GM19463 (cell line): Measurements from ENCODE around the gene WDTC1.
A peak's percentile ranks its signal among the peaks of the same experiment; 100 is the strongest.

Experiments used
- ATAC-seq: cut with Tn5 transposase; IDR thresholded peaks from one replicate; pipeline ENCODE4 v1.9.1; 2021; ENCODE audit warnings: mild to moderate bottlenecking, moderate library complexity; ENCODE audit not compliant: unreplicated experiment

WDTC1 gene

DNA sequence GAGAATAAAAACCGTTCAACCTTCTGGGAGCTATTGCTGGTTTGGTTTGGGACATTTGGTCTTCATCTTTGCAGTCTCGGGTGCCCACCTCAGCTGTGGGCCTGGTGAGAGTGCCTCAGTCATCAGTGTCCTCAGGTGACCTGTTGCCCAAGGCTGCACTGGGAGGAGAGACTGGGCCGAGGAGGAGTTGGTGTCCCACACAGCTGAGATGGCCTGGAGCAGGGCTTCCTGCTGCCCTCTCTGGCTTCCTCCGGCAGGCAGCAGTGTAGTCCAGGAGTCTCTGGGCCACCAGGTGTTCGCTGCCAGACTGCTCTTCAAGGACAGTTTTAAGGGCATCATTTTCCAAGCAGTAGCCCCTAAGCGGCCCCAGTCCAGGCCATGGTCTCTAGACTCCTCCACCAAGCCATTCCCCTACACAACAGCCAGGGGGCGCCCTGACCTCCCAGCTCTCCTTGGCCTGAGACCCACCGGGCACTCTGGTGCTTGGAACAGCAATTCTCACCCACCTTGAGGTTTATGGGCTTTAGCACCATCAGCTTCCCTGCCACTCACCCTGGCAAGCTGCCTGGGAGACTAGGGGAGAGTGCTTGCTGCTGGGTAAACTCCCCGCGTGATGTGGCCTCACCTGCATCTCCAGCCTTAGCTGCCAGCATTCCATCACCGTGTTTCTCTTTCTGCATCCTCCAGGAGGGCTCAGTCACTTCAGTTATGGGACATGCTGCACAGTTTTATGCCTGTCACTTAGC is 98.3 kb downstream of the WDTC1 start:
- ATAC-seq, result no peak

DNA sequence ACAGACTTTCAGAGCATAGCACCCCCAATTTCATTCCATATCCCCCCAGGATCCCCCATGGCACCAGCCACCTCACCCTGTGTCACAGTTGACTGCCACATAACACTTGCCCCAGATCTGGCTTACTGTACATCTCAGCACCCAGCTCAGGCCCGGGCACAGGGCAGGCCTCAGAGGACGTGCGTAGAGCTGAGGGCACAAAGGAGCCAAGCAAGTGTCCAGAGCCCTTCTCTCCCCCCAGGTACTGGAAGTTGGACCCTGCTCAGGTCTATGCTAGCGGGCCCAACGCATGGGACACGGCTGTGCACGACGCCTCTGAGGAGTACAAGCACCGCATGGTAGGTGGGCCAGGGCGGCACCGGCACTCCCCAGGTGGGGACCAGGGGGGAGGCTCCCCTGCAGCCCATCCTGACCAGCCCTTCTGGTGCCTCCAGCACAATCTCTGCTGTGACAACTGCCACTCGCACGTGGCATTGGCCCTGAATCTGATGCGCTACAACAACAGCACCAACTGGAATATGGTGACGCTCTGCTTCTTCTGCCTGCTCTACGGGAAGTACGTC is 99.4 kb downstream of the WDTC1 start:
- ATAC-seq, result no peak

- no peak for ATAC-seq
These were observed 101.3 kb downstream of the WDTC1 start for GRCh38 chr1:27335506-27336422.

GRCh38 chr1:27336756-27337155 is 102.3 kb downstream of the WDTC1 start:
- ATAC-seq, result no peak

GRCh38 chr1:27338751-27339150 is 104.3 kb downstream of the WDTC1 start:
- ATAC-seq, result no peak

DNA sequence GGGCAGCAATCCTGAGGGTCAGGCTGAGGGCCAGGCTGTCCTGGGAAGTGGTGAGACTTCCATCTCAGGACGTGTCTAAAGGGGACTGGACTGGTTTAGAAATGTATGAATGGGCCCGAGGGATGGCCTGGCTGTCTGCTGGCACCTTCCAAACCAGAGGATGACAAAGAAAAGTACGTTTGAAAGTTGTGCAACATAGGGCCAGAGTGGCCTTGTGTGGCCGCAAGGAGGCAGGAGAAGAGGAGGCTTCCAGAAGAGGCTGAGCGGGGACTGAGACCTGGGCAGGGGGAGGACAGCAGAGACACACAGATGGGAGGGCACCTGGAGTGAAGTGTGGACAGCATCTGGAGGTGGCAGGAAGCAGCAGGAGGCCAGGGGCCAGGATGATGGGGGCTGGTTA is 104.8 kb downstream of the WDTC1 start:
- ATAC-seq, result no peak

- ATAC-seq, result peak; percentile 68
These were observed 107.3 kb downstream of the WDTC1 start, which contains the start of gene SYTL1 for GRCh38 chr1:27341525-27342252. Gene SYTL1, plus strand, starts transcription at chr1:27342022. Its CDS starts 3,313 bp downstream, at chr1:27345335.

GRCh38 chr1:27342391-27342777 is 108.0 kb downstream of the WDTC1 start:
- ATAC-seq, result no peak

GRCh38 chr1:27342778-27343638 is 108.6 kb downstream of the WDTC1 start:
- ATAC-seq, result no peak

GRCh38 chr1:27343639-27344025 is 109.2 kb downstream of the WDTC1 start:
- no peak for ATAC-seq

DNA sequence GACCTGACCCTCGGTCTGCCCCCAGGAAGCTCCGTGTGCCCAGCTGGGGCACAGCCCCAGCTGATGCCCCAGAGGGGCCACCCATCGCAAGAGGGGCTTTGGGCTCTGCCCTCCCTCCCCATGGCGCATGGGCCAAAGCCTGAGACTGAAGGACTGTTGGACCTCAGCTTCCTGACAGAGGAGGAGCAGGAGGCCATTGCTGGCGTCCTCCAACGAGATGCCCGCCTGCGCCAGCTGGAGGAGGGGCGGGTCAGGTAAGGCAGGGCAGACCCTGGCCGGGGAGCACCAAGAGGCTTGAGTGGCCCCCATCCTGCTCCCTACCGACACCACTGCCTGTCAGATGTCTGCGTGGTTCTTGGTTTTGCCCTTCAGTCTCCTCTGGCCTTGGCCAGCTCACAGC is 110.8 kb downstream of the WDTC1 start:
- no peak for ATAC-seq

DNA sequence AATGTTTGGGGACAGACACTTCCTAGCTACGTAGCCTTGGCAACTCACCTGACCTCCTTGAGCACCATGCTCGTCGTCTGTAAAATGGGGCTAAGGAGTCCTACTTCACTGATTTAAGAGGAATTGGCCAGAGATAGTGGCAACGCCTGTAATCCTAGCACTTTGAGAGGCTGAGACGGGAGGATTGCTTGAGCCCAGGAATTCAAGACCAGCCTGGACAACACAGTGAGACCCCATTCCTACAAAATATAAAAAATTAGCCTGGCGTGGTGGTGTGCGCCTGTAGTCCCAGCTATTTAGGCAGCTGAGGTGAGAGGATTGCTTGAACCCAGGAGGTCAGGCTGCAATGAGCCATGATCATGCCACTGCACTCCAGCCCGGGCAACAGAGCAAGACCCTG is 111.9 kb downstream of the WDTC1 start:
- ATAC-seq, result no peak

DNA sequence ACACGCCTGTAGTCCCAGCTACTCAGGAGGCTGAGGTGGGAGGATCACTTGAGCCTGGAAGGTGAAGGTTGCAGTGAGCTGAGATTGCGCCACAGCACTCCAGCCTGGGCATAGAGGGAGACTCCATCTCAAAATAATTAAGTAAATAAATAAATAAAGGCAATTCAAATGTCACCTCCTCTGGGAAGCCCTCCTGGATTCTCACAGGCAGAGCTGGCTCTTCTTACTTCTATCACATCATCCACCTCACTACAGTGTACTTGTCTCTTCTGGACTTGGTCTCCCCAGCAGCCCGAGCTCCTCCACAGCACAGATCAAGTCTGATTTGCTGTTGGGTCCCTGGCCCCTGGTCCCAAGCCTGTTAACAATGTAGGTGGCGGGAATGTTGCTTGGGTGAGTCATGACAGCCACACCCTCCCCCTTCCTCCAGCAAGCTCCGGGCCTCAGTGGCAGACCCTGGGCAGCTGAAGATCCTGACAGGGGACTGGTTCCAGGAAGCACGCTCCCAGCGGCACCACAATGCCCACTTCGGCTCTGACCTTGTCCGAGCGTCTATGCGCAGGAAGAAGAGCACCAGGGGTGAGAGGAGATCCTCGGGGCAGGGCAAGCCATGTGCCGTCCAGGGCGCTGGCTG is 112.7 kb downstream of the WDTC1 start:
- ATAC-seq, result no peak

DNA sequence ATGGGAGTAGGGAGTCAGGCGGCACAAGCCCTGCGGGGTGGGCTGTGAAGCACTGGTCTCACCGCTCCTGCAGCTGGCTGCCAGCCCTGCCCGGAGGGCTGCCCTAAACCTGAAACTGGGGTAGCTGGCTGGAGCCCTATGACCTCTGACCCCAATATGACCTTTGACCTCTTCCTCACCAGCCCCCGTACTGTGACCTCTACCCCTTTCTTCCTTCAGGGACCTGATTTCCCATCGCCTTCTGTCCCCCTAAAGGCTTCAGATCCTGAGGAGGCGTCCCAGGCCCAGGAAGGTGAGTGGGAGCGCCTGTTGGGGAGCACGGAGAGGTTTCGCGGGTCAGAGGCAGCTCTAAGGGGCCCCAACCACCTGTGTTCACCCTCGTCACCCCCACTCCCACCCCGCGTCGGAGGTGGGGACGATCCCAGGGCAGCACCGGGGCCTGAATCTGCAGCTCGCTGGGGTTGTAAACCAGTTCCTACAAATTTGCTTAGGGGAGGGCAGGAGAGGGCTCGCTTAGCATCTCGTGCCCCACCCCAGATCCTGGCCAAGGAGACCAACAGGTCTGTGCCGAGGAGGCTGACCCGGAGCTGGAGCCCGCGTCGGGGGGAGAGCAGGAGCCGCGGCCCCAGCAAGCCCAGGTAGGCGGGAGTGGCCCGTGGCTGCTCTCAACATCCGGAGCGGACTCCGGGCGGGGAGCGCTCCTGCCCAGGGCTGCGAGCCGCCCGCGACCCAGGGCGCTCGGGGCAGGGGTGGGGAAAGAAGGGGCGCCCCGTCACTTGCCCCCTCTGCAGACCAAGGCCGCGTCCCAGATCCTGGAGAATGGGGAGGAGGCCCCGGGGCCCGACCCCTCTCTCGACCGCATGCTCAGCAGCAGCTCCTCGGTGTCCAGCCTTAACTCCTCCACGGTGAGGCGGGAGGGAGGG is 114.7 kb downstream of the WDTC1 start:
- no peak for ATAC-seq

- no peak for ATAC-seq
These were observed 115.6 kb downstream of the WDTC1 start for GRCh38 chr1:27349784-27350662.

GRCh38 chr1:27350663-27351540 is 116.5 kb downstream of the WDTC1 start:
- ATAC-seq, result no peak
